Transverse colon (tissue), 3 donors: Measurements from ENCODE around the gene CCDC85C.

Source experiments
- EP300 ChIP-seq: sonication (generic); formaldehyde crosslinking; IDR thresholded peaks from one replicate; pipeline ENCODE4 v1.6.1; 2017; ENCODE audit warnings: antibody characterized with exemption, low read depth
- TF ChIP-seq, protein P1 (sequence below), 5 experiments: fragments of 200-600 bp in 3 of 5; fragments of 450-650 bp in 2 of 5; sonication (generic) in 3 of 5; IDR thresholded peaks; 1 replicate in 2 of 5; 2 replicates in 3 of 5; pipeline ENCODE4 v1.5.1; 2016 to 2017; ENCODE audit warnings: antibody characterized with exemption in 5 of 5, inconsistent platforms in 3 of 5, mild to moderate bottlenecking in 2 of 5, moderate library complexity in 1 of 5

DNA sequence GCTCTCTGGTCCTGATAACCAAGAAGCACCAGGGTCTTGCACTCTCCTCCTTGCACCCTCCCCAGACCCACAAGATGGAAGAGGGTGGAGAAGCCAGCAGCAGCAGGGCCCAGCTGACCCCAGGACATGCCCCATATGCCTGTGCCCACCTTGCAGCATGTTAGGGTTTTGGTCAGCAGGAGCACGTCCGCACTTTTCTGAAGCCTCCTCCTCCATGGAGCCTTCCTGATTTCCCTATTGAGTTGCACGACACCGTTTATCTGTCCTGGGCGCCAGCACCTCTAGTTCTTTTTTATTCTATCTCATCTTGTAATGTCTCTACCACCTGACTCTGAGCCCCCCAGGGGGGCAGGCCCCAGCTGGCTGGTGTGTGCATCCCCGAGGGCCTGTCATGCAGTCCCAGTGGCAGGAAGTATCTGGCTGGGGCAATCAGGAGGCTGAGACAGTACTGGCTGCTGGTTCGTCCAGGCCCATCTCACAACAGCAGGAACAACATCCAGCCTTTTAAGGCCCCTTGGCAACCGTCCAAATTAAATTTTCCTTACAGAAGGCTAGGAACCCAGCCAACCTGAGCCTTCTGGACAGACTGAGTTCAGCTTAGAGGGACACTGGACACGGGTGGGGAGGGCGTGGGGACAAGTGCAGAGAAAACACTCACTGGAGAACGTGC is 39.6 kb downstream of the CCDC85C start:
- no peak for TF ChIP-seq EP300
- TF ChIP-seq, protein P1, sequence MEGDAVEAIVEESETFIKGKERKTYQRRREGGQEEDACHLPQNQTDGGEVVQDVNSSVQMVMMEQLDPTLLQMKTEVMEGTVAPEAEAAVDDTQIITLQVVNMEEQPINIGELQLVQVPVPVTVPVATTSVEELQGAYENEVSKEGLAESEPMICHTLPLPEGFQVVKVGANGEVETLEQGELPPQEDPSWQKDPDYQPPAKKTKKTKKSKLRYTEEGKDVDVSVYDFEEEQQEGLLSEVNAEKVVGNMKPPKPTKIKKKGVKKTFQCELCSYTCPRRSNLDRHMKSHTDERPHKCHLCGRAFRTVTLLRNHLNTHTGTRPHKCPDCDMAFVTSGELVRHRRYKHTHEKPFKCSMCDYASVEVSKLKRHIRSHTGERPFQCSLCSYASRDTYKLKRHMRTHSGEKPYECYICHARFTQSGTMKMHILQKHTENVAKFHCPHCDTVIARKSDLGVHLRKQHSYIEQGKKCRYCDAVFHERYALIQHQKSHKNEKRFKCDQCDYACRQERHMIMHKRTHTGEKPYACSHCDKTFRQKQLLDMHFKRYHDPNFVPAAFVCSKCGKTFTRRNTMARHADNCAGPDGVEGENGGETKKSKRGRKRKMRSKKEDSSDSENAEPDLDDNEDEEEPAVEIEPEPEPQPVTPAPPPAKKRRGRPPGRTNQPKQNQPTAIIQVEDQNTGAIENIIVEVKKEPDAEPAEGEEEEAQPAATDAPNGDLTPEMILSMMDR (IDR thresholded peaks at IDR 0.05): no peak
